DMS79 (cell line): Measurements from ENCODE around the gene LIG3.
A peak's percentile ranks its signal among the peaks of the same experiment; 100 is the strongest.
"Not testable (repeated sequence)": the region's sequence is repeated elsewhere in the genome, so short reads cannot be mapped to it uniquely, and the experiment has no call there.

Experiments used
- DNase-seq: peaks from one replicate; lab custom pipeline; 2025; lab: John Stamatoyannopoulos, UW

Gene LIG3

GRCh38 chr17:34999456-34999855 is 19.1 kb downstream of the LIG3 start:
- DNase-seq: no peak

- DNase-seq: not testable (repeated sequence)
Observed at GRCh38 chr17:35000965-35001364, 20.7 kb downstream of the LIG3 start.

- DNase-seq: no peak
Observed at GRCh38 chr17:35001549-35001948, 21.2 kb downstream of the LIG3 start.

- no peak for DNase-seq
Observed at GRCh38 chr17:35002876-35003551, 22.7 kb downstream of the LIG3 start.

GRCh38 chr17:35003778-35004177 is 23.5 kb downstream of the LIG3 start:
- DNase-seq: no peak

GRCh38 chr17:35006345-35006744 is 26.0 kb downstream of the LIG3 start:
- no peak for DNase-seq

GRCh38 chr17:35006961-35007360 is 26.6 kb downstream of the LIG3 start:
- no peak for DNase-seq

- DNase-seq: no peak
Observed at GRCh38 chr17:35010093-35010492, 29.8 kb downstream of the LIG3 start.

- DNase-seq: no peak
Observed at GRCh38 chr17:35011671-35012216, 31.4 kb downstream of the LIG3 start.

- DNase-seq: no peak
Observed at GRCh38 chr17:35016369-35016768, 36.1 kb downstream of the LIG3 start.

GRCh38 chr17:35017021-35017420 is 36.7 kb downstream of the LIG3 start:
- no peak for DNase-seq

- no peak for DNase-seq
Observed at GRCh38 chr17:35018814-35019213, 38.5 kb downstream of the LIG3 start.

- DNase-seq: peak; percentile 42
Observed at GRCh38 chr17:35019386-35020179, 39.3 kb downstream of the LIG3 start.

GRCh38 chr17:35021520-35022380 is 41.4 kb downstream of the LIG3 start:
- DNase-seq: no peak

GRCh38 chr17:35022536-35023063 is 42.3 kb downstream of the LIG3 start:
- peak; percentile 80 for DNase-seq

- no peak for DNase-seq
Observed at GRCh38 chr17:35023538-35023937, 43.2 kb downstream of the LIG3 start.

GRCh38 chr17:35025541-35025940 is 45.2 kb downstream of the LIG3 start:
- no peak for DNase-seq

GRCh38 chr17:35028097-35028496 is 47.8 kb downstream of the LIG3 start:
- DNase-seq: not testable (repeated sequence)

GRCh38 chr17:35028531-35029262 is 48.4 kb downstream of the LIG3 start:
- no peak for DNase-seq

GRCh38 chr17:35030780-35031179 is 50.5 kb downstream of the LIG3 start:
- no peak for DNase-seq

GRCh38 chr17:35038453-35038852 is 58.1 kb downstream of the LIG3 start:
- no peak for DNase-seq
